Measurements from ENCODE around the gene GLI3. TPM values are rescaled to one million over a fixed set of nuclear protein-coding genes. Genes with fewer than 3 reads are reported as not detected.

Gene GLI3
- total and polyA plus RNA-seq, 2 of the 8 experiments (the other 6 are each of a cell fraction or from before 2014, with no cell fraction given): 8.0 to 31.1 TPM

- H3K14ac ChIP-seq (ENCODE audit: insufficient read length): no peak overlapping the region
- H3K23me2 ChIP-seq (ENCODE audit: low read depth, low read length): no peaks in the 10 kb centered on the region
- 0 out of 7 replicates have a peak overlapping the region, but pooled peaks of 1 of the 4 experiments have one; percentile 14 for H3K9ac ChIP-seq (replicated peaks in 1 of 4; ENCODE audit: extremely low read depth in 1 of 4, low read depth in 3 of 4, low read length in 3 of 4)
- H2BK120ac ChIP-seq (replicated peaks; ENCODE audit: low read depth, low read length): no peak overlapping the region
- H4K8ac ChIP-seq (ENCODE audit: extremely low read depth, insufficient read depth, low read length): no peak overlapping the region
- H3K79me2 ChIP-seq (ENCODE audit: control insufficient read depth in 1 of 2, insufficient read depth in 2 of 2, low read length in 2 of 2): no peaks in the 10 kb centered on the region
- H2BK12ac ChIP-seq (ENCODE audit: low read depth, low read length): no peak overlapping the region
- H4K91ac ChIP-seq (replicated peaks; ENCODE audit: insufficient read length, low read length): no peak overlapping the region
- H2AK5ac ChIP-seq (ENCODE audit: low read depth, low read length): 0 out of 2 replicates have a peak overlapping the region, but pooled peaks have one; percentile 41
- no peak overlapping the region for H3K56ac ChIP-seq (replicated peaks; ENCODE audit: insufficient read length, low read depth, low read length)
- H2BK20ac ChIP-seq (ENCODE audit: low read length): no peak overlapping the region; the same call in 1 of the 2 replicates
- H3K4ac ChIP-seq (replicated peaks; ENCODE audit: insufficient read length, low read depth, low read length): no peak overlapping the region
- H3K36me3 ChIP-seq (ENCODE audit: control insufficient read depth in 2 of 4, insufficient read depth in 4 of 4, low read length in 3 of 4): peaks cover 0 to 4% (median 2%) of the 10 kb centered on the region in 4 experiments; a peak in 5 of 8 replicates
- H3K4me1 ChIP-seq (replicated peaks in 1 of 4; ENCODE audit: control insufficient read depth in 3 of 4, insufficient read depth in 4 of 4, low read length in 3 of 4): peaks cover 0 to 11% (median 4%) of the 10 kb centered on the region in 4 experiments; a peak in 5 of 7 replicates
- H3K4me2 ChIP-seq (ENCODE audit: insufficient read depth in 1 of 2, low read depth in 2 of 2, low read length in 2 of 2): no peak overlapping the region
- no peak for TF ChIP-seq BCL11A (IDR thresholded peaks at IDR 0.05; ENCODE audit: low read depth in 2 of 2, low read length in 2 of 2)
- no peak for TF ChIP-seq ASH2L (IDR thresholded peaks at IDR 0.05; ENCODE audit: low read length)
- TF ChIP-seq ZNF274 (IDR thresholded peaks at IDR 0.05; ENCODE audit: borderline replicate concordance, extremely low read depth, low read length): no peak
- TF ChIP-seq YY1 (IDR thresholded peaks at IDR 0.05; ENCODE audit: low read depth, low read length): no peak
- TF ChIP-seq CTBP2 (IDR thresholded peaks at IDR 0.05; ENCODE audit: borderline replicate concordance, insufficient read depth, insufficient read length, low read length): no peak
- TF ChIP-seq SRF (IDR thresholded peaks at IDR 0.05; ENCODE audit: low read depth, low read length): no peak
- no peak for TF ChIP-seq JUN (IDR thresholded peaks at IDR 0.05; ENCODE audit: low read depth, low read length)
- TF ChIP-seq MAFK (IDR thresholded peaks at IDR 0.05; ENCODE audit: low read depth, low read length): no peak
- no peaks in the 10 kb centered on the region for H3K9me3 ChIP-seq (ENCODE audit: insufficient read depth in 2 of 2, low read depth in 1 of 2, low read length in 1 of 2)
- H3K27ac ChIP-seq (ENCODE audit: low read depth, low read length): peak overlapping the region; percentile 13; the same call in 1 of the 2 replicates
- peaks cover 0 to 2% of the 10 kb centered on the region in 2 experiments for H4K20me1 ChIP-seq (replicated peaks in 1 of 2; ENCODE audit: control insufficient read depth in 1 of 2, insufficient read depth in 2 of 2, low read length in 2 of 2)
- ChIA-PET POLR2A (ENCODE audit: partially characterized antibody) (no interaction called here), CTCF (ENCODE audit: partially characterized antibody) (interaction anchor here (0.6 to 9.2 kb wide), 49 partner anchors 9 to 1462 kb away, joined by 3 to 117 read pairs (median 4); no protein-coding TSS in a partner anchor)
- DNase-seq (ENCODE audit: low read depth in 1 of 2, low spot score in 2 of 2) (no peak), FAIRE-seq (no peak)
- no peak overlapping the region for H3K23ac ChIP-seq (ENCODE audit: insufficient read length)
- no peak overlapping the region for H4K5ac ChIP-seq (ENCODE audit: insufficient read length, low read depth, low read length)
- H2AFZ ChIP-seq (ENCODE audit: low read length): peak overlapping the region; percentile 52; the same call in 1 of the 2 replicates
- H3K79me1 ChIP-seq (ENCODE audit: low read depth, low read length): no peaks in the 10 kb centered on the region
- H3K18ac ChIP-seq (ENCODE audit: extremely low read depth, low read length): peak overlapping the region; percentile 10; the same call in 1 of the 2 replicates
- no peak overlapping the region for H3K4me3 ChIP-seq (ENCODE audit: extremely low read depth in 1 of 4, insufficient read depth in 2 of 4, low read depth in 3 of 4, low read length in 4 of 4)
- no peak overlapping the region for H2BK5ac ChIP-seq (ENCODE audit: low read depth, low read length)
- H2BK15ac ChIP-seq (ENCODE audit: low read length): no peak overlapping the region
- WGBS, 2 experiments (ENCODE audit: extremely low coverage in 1 of 2, insufficient coverage in 1 of 2, insufficient read length in 1 of 2, insufficient replicate concordance in 2 of 2, low coverage in 1 of 2, low lambda C conversion rate in 2 of 2, missing lambda C conversion rate in 1 of 2): 86% methylated on average over 3 of the region's 3 CpGs; no CpG with 5 or more reads in 1 of the 2 experiments
- H3K27me3 ChIP-seq (replicated peaks in 1 of 4; ENCODE audit: control insufficient read depth in 3 of 4, extremely low read depth in 1 of 4, insufficient read depth in 3 of 4, low read length in 3 of 4): no peaks in the 10 kb centered on the region
Observed at GRCh38 chr7:41977661-41978060, 259.3 kb downstream of the GLI3 start.
